Measurements from ENCODE around the gene MGLL.
"Not testable (repeated sequence)": the region's sequence is repeated elsewhere in the genome, so short reads cannot be mapped to it uniquely, and the experiment has no call there.

Gene MGLL

DNA sequence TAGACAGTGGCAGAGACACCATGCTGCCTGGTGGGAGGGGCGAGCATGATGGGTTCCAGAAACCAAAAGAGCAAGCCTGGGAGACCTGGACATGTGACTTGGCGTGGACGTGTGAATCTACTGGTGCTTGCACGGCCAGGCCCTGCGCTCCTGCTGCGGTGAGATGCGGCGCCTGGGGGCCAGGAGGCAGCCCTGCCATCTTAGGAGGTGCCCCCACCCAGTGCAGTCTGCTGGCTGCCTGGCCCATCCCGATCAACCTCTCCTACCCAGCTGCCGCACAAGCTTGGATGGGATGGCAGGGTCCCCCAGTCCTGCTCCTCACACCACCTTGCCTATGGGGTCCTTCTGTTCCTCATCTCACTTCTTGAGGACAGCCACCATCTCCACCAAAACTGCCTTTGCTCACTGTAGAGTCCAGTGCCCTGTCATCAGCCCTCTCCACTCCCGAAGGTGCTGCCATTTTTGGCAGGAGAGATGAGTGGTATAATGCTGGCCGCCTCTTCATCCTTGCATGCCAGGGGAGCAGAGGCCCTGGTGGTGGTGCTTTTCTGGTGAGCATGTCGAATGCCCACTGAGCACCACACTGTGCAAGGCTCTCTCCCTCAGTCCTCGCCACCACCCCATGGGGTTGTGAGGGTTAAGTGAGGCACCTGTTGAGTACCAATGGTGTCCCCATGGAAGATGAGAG, 152.6 kb downstream of the MGLL start:
- DNase-seq = no peak

DNA sequence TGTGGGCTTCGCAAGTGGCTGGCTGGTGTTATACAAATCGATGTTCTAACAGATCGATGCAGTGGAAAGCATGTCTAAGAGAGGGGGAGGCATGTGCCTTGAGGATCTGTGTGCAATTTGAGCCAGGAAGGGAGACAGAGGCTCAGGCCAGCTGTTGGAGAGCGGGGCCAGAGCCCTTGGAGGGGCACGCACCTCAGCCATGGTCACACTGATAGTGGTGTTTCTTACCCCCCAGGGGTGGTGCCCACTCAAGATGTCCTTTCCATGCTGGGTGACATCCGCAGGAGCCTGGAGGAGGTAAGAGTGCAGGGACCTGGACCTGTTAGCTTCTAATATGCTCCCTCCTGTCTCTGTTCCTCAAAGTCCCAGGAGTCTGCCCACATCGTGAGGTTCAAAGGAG, 153.4 kb downstream of the MGLL start:
- DNase-seq = no peak

DNA sequence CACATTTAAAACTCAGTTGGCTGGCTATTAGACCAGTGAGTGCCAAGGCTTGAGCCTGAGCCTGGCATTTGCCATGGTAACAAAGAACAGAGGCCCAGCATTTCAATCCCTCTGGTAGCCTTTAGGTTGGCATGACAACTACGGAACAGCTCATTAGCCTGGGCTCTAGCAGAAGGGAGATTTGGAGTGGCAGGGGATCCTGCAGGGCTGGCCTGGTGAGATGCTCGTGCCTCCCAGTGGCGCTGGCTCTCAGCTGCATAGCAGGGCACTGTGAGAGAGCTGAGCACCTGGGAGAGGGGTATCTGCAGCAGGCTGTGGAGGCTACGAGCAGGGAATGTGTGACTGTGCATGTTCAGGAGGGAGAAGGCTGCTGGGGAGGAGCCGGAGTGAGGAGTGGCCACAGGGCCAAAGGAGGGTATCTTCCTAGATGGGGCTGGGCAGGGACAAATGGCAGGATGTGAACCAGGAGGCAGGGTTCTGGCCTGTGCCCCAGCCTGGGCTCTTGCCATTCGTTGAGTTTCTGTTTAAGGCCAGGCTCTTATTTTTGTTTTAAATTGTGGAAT, 155.1 kb downstream of the MGLL start:
- no peak for DNase-seq

DNA sequence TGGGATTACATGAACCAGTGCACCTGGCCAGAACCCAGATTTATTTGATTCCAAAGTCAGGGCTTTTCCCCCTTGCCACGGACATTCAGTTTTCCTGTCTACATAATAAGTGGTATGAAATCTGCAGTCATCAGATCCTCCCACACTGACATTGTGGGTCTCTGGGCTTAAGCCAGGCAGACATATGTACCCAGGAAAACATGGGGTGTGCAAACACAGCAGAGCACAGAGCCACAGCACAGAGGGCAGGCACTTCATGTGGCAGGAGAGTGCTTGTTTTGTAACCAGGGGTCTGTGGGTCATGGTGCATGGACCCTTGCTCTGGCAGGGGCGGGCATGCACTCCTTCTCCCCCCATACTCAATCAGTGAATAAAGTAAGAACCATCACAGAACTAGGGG, 155.6 kb downstream of the MGLL start:
- no peak for DNase-seq

DNA sequence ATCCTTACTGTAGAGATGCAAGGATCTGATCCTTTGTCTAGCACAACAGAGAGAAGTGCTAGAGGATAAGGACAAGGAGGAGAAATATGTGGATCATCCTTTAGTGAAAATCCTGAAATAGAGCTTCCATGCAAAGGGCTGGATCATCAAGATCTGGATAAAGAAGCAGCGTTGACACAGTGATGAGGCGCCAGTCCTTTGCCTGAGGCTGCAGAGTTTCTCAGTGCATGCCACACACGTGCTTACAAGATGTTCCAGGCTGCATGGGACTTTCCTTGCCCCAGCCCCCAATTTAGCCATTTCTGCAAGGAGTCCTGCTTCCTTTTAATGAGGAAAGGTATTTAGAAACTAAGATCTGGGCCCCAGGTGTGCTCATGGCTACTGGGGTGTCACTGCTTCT, 156.7 kb downstream of the MGLL start:
- no peak for DNase-seq

DNA sequence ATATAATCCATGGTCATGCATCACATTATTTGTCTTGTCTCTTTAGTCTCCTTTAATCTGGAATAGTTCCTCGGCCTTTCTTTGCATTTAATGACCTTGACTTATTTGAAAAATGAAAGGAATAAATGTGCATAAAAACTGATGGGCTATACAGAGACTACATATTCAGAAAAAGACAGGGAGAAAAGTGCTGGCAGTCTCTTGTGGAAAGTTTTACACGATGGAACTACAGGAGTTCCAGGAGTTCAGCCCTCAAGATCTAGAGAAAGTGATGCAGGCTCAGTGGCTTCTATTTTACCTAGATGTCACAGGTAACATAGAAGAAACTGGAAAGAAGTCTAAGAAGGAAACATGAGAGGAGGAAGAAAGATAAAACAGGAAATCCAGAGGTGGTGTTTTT, 157.2 kb downstream of the MGLL start:
- DNase-seq = no peak

DNA sequence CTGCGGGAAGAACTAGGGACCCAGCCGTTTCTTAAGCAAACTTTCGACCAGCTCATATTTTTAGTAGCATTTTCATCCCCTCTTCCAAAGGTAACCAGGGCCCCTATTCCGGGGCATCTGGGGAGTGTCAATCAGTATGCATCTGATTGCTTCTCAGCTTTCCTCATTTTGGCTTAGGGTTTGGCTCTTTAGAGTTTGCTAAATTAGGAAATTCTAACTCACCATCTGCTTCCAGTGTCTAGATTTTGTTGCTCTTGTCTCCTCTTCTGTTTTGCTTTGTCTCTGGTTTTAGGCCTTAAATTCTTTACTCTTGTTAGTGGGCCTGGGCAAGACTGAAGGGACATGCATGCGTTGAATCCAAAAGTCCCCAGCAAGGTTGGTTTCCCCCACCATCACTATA, 159.2 kb downstream of the MGLL start:
- no peak for DNase-seq

DNA sequence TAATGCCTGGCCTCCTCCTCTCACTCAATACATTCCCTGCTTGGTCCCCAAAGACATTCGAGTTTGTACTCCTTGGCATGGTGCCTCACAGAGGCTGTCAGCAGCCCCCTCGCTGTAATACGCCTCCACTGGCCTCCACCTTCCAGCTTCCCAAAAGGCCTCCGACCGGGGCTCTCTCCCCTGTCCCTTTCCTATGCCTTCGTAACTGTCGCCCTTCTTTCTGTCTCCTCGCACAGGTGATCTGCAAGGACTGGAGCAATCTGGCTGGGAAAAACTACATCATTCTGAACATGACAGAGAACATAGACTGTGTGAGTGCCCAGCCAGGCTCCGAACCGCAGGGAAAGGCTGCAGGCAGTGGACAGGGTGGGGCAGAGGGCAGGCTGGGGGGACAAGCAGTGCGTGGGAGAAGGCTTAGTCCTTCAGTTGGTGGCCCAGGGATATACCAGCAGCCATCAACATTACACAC, 160.3 kb downstream of the MGLL start:
- DNase-seq = no peak

DNA sequence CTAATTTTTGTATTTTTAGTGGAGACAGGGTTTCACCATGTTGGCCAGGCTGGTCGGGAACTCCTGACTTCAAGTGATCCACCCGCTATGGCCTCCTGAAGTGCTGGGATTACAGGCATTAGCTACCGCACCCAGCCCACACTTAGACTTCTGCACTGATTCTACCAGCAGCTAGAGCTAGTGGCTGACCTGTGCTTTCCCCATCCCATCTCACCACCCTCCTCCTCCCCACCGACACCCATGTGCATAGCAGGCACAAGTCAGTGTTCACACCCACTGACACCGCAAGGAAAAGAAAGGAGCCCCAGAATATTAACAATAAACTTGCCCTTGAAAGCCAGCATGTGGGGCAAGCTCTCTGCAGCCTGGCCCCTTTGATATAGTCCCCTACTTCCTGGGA, 160.7 kb downstream of the MGLL start:
- DNase-seq = no peak

DNA sequence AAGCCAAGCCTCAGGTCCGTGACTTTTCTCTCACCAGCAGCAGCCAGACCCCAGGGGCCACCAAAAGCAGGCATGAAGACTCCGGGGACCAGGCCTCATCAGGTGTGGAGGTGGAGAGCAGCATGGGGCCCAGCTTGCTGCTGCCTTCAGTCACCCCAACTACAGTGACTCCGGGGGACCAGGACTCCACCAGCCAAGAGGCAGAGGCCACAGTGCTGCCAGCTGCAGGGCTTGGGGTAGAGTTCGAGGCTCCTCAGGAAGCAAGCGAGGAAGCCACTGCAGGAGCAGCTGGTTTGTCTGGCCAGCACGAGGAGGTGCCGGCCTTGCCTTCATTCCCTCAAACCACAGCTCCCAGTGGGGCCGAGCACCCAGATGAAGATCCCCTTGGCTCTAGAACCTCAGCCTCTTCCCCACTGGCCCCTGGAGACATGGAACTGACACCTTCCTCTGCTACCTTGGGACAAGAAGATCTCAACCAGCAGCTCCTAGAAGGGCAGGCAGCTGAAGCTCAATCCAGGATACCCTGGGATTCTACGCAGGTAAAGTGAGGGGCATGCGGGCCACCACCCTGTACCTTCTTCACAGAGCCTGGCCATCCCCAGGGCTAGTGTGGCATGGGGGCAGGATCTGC, 161.6 kb downstream of the MGLL start:
- DNase-seq = no peak

DNA sequence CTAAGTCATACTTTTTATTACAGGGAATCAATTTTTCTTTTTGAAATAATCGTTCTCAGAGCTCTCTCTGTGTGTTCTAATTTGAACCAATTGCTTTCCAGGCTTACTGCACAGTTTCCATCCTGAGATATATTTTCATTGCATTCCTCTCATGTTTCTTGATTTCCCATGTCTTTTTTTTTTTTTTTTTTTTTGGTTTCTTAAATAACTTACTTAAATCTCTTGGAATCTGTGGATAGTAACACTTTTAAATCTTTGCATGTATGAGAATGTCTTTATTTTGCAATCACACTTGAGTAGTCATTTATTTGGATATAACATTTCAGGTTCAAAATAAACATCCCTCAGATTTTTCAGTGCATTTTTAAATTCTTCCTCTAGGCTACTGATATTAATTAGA, 164.1 kb downstream of the MGLL start:
- no peak for DNase-seq

DNA sequence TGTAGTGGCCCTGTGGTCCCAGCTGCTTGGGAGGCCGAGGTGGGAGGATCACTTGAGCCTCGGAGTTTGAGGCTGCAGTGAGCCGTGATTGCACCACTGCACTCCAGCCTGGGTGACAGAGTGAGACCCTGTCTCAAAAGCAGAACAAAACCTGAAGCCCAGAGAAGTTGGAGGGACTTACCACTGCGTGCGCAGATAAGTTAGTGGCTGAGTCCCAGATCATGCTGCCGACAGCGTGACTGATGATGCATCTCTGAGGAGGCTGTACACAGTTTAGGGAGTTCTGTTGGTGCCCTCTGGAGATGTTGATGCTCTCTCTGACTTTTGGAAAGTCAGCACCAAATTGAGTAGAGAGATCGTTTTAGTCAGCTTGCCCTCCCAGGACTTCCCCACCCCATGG, 165.4 kb downstream of the MGLL start:
- no peak for DNase-seq

DNA sequence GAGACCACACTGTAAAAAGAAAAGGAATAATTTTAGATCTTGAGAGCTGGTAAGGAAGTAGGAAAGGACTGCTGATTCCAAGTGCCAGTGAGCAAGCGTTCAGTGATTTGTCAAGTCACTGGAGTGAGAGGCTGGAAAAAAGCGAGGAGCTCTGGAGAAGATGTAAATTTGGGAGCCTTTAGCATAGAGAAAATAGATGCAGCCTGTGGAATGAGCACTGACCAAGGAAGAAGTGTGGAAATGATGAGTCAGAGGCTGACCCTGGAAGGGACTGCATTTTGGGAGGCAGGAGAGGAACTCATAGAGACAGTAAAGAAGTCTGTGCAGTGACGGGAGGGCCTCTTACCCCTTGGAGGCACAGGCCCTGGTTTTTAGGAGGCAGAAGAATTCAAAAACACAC, 166.7 kb downstream of the MGLL start:
- DNase-seq = no peak

DNA sequence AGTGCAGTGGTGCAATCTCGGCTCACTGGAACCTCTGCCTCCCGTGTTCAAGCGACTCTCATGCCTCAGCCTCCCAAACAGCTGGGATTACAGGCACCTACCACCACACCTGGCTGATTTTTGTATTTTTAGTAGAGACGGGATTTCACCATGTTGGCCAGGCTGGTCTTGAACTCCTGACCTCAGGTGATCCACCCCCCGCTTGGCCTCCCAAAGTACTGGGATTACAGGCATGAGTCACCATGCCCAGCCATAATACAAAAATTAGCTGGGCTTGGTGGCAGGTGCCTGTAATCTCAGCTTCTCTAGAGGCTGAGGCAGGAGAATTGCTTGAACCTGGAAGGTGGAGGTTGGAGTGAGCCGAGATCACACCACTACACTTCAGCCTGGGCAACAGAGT, 167.3 kb downstream of the MGLL start:
- DNase-seq = not testable (repeated sequence)

DNA sequence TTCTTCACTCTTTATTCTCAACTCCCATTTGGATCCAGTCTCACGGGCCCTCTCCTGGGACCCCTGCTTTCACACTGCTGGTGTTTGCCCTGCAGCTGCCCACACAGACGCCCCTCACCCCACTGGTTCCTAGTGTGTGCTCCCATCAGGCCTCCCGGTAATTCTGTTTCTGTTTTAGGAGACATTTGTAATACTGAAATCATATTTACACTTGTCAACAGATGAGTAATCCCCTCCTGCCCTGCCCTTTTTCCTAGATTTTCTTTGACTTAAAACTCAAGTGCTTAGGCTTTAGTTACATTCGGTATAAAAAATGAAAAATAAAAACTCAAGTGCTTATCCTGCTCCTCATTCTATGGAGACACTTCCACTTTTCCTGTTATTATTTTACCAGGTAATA, 167.9 kb downstream of the MGLL start:
- DNase-seq = no peak

DNA sequence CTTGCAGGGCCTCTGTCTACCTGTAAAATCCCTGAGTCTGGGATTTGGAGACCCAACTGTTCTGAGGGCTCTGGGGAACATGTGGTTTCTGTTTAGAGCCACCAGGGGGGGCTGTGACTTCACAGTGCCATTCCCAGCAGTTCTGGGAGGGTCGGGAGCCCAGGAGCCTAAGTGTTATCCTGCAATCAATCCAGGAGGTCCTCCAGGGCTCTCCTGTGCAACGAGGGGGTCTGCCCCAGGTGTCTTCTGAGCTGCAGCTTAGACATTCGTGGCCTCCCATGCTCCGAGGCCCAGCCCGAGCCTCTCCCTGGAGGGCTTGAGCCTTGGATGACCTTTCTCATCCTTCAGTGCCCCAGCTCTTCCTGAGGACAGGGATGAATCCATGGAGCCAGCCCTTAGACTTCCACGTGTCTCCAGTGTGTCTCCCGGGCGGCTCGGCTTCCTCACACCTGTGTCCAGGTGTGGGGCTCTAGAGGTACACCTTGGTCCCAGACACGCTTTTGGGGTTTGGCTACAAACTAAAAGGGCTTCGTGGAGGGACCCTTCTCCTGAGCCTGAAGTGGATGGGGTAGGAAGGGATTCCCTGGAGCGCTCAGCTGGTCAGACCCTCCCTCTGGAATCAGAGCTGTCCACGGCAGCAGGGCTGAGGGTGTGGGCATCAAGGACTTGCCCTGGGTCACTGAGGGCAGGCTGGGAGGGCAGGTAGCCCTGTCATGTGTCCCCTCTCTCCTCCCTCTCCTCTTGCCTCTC, 169.9 kb downstream of the MGLL start:
- peak; percentile 60 for DNase-seq

DNA sequence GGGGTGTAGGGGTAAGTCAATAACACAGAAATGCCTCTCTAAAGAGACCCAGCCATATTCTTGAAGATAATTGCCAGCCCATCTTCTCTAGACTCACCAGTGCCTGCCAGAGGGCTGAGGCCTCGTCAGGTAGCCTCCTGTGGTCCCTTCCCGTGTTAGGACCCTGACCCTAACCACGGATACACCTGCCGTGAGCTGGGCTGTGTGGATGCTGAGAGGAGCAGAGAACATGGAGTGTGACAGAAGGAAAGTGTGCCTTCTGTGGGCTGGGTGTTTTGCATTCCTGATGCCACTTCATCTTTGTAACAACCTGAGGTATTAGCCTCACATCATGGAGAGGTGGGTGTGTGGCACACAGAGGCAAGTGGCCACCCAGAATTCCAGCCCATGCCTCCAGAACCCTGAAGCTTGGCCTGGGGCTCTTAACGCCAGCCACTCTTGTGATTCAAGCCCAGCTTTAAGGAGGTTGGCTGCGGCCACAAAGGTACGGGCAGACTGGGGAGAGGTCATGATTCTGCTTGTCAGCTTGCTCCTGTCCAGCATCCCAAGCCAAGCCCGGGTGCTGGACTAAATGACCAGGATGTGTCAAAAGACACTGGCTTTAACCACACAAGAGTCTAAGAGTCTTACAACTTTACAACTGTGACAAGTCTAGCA, 170.7 kb downstream of the MGLL start:
- DNase-seq = no peak

DNA sequence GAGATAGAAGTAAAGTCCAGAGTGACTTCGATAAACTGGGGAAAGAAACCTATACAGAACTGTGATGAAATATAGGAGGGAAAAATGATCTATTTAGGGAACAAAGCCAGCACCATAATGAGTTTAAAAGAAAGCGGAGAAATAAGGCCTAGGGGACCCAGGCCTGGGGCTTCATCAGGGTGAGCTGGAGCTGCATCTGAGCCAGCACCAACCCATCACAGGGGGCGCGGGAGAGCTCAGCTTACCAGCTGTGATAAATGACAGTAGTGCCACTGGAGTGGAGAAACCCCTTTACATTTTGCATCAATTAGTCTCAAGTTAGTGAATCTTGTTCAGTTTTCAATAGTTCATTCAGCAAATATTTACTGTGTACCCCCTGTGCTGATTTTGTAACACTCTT, 172.1 kb downstream of the MGLL start:
- DNase-seq = no peak

DNA sequence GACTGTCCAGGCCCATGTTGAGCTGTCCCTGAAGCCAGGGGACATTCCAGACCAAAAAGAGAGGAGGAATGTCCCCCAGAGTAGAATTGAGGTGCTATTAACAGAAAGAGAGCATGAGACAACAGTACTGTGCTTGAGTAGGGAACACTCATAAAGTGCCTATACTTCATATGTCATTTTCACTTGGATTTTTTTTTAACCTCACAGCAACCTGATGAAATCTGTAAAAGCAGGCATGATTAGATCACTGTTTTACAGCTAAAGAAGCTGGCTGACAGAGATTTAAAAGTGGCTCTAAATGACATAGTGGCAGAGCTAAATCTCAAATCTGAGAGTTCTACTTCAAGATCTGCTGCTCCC, 174.5 kb downstream of the MGLL start:
- DNase-seq = no peak

DNA sequence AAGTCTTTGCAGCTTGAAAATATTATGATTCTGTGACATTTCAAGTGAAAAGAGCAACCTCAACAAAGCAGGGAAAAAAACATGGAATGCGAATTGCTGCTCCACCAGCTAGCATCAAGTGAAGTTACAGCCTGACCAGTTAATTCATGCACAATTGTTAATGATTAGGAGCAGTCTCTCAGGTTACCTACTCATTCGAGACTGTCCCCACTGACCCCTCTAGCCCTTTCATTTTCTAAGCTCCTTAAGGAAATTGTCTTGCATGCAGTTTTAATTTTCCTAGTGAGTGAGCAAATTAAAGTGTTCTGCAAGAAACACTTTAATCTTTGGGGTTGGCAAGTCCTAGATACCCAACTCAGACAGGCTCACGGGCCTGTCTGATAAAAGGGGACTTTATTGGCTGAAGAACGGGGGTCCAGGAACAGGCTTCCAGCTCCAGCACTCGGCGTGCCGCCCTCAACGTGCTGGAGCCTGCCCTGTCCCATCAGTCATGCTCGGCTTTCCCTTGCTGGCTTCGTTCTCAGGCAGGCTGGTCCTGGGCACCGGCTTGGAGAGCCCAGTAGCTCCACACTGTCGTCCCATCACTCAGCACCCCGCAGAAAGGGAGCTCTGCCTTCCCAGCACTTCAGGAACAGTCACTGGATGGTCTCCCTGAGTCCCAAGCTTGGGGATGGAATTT, 175.0 kb downstream of the MGLL start:
- no peak for DNase-seq

DNA sequence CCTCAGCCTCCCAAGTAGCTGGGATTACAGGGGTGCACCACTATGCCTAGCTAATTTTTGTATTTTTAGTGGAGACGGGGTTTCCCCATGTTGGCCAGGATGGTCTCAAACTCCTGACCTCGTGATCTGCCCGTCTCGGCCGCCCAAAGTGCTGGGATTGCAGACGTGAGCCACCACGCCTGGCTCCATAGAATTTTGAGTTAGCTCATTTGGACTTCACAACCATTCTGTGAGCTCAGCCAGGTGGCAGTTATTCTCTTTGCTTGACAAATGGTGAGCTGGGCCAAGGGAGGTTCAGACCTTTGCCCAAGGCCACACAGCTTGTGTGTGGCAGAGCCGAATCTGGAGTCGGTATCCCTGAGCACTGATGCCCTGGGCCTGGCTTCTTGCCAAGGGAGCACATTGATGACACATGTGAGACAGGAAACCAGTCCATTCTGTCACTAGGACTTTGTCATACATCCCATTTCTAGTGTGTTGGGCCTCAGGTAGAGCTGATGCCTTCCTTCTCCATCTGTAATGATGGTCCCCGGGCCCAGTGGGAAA, 175.7 kb downstream of the MGLL start:
- DNase-seq = peak; percentile 11

DNA sequence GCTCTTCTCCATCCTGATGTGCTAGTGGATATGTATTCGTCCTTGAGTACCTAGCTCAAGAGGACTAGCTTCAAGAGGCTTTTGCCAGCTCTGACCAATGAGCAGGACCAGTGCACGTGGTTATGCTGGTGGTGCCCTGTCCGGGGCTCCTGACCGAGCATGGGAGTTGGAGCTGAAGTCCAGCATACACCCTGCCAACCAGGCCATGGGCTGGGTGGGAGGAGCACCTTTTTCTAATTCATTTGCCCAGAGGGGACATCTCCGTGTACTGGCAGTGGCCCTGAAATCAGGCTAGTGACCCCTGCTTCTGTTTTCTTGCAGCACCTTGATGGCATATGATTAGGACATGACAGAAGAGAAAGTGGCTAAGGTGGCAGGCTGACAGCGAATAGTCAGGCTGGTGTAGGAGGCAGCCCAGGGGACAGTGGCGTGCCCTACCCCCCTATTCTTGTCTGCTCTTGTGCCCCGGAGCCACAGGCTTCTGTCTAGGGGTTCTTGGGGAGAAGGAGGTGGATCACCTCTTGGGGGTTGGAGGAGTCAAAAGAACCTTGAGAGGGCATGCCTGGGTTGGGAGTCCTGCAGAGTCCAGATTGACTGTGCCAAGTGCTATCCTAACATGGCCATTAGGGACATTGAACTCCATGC, 176.8 kb downstream of the MGLL start:
- no peak for DNase-seq
